ENCODE data around the gene APBA2. TPM values are rescaled to one million over a fixed set of nuclear protein-coding genes. Genes with fewer than 3 reads are reported as not detected.
"Not testable (repeated sequence)": the region's sequence is repeated elsewhere in the genome, so short reads cannot be mapped to it uniquely, and the experiment has no call there.

Gene APBA2
- total and polyA plus RNA-seq, 8 donors = 0.45 to 13.3 (median 2.0) TPM; not detected in 1

GRCh38 chr15:28889346-28889745 lies 3.6 kb downstream of the APBA2 start:
- H3K27ac ChIP-seq = no peak overlapping the region

GRCh38 chr15:28889871-28890270 lies 4.1 kb downstream of the APBA2 start:
- Histone ChIP-seq H3K4me1 (peaks cover 7 to 18% (median 15%) of the 10 kb centered on the region in 4 donors), H3K27me3 (peaks cover 0 to 41% (median 27%) of the 10 kb centered on the region in 3 donors)
- H3K27ac ChIP-seq; H3K4me3 ChIP-seq; DNase-seq; intact Hi-C loops (cut with DNase I; ENCODE audit: low total_unique reads); H3K9me3 ChIP-seq; H3K36me3 ChIP-seq: not testable (repeated sequence)
- 79 to 91% (median 88%) methylated on average over 6 of the region's 6 CpGs for WGBS, 5 donors

More at GRCh38 chr15:28889346-28889745, 3.6 kb downstream of the APBA2 start:
- Histone ChIP-seq H3K4me1 (peaks cover 7 to 18% (median 15%) of the 10 kb centered on the region in 4 donors), H3K4me3 (no peak overlapping the region), H3K9me3 (no peaks in the 10 kb centered on the region), H3K36me3 (no peaks in the 10 kb centered on the region), H3K27me3 (peaks cover 0 to 46% (median 29%) of the 10 kb centered on the region in 3 donors)
- WGBS, 5 donors = 86 to 96% (median 92%) methylated on average over 3 of the region's 3 CpGs
- no peak for DNase-seq
- intact Hi-C loops (cut with DNase I; ENCODE audit: low total_unique reads) = no loop called here
- no peak for TF ChIP-seq POLR2AphosphoS5 (IDR thresholded peaks at IDR 0.05)
- TF ChIP-seq EP300 (IDR thresholded peaks at IDR 0.05) = no peak
- no peak for TF ChIP-seq CTCF (IDR thresholded peaks at IDR 0.05)
- TF ChIP-seq POLR2A (IDR thresholded peaks at IDR 0.05) = no peak

- H3K9me3 ChIP-seq; H3K4me3 ChIP-seq; H3K27ac ChIP-seq; intact Hi-C loops (cut with DNase I; ENCODE audit: low total_unique reads); DNase-seq; H3K36me3 ChIP-seq: not testable (repeated sequence)
- Histone ChIP-seq H3K27me3 (peaks cover 0 to 37% (median 23%) of the 10 kb centered on the region in 3 donors), H3K4me1 (peaks cover 7 to 16% (median 14%) of the 10 kb centered on the region in 4 donors)
- WGBS, 5 donors = 70 to 80% (median 76%) methylated on average over 4 of the region's 4 CpGs
These were observed 4.5 kb downstream of the APBA2 start for GRCh38 chr15:28890291-28890690.

- no peak for DNase-seq
- Histone ChIP-seq H3K27ac (no peak overlapping the region), H3K36me3 (no peaks in the 10 kb centered on the region), H3K4me3 (no peak overlapping the region), H3K27me3 (peaks cover 0 to 31% (median 18%) of the 10 kb centered on the region in 3 donors), H3K9me3 (no peaks in the 10 kb centered on the region), H3K4me1 (peaks cover 7 to 11% (median 10%) of the 10 kb centered on the region in 4 donors)
- no peak for TF ChIP-seq POLR2AphosphoS5 (IDR thresholded peaks at IDR 0.05)
- TF ChIP-seq EP300 (IDR thresholded peaks at IDR 0.05) = no peak
- TF ChIP-seq POLR2A (IDR thresholded peaks at IDR 0.05) = no peak
- no peak for TF ChIP-seq CTCF (IDR thresholded peaks at IDR 0.05)
- WGBS, 5 donors = 79 to 84% (median 80%) methylated on average over 15 of the region's 15 CpGs
- intact Hi-C loops (cut with DNase I; ENCODE audit: low total_unique reads) = no loop called here
These were observed 5.1 kb downstream of the APBA2 start for GRCh38 chr15:28890711-28891495.

- TF ChIP-seq POLR2AphosphoS5 (IDR thresholded peaks at IDR 0.05) (no peak), EP300 (IDR thresholded peaks at IDR 0.05) (no peak), CTCF (IDR thresholded peaks at IDR 0.05) (no peak), POLR2A (IDR thresholded peaks at IDR 0.05) (no peak)
- peaks cover 0 to 24% (median 11%) of the 10 kb centered on the region in 3 donors for H3K27me3 ChIP-seq
- intact Hi-C loops (cut with DNase I; ENCODE audit: low total_unique reads) = no loop called here
- H3K36me3 ChIP-seq = no peaks in the 10 kb centered on the region
- no peak overlapping the region for H3K4me3 ChIP-seq
- no peak overlapping the region for H3K27ac ChIP-seq
- no peaks in the 10 kb centered on the region for H3K9me3 ChIP-seq
- 81 to 90% (median 86%) methylated on average over 6 of the region's 6 CpGs for WGBS, 5 donors
- H3K4me1 ChIP-seq = peaks cover 2 to 5% (median 4%) of the 10 kb centered on the region in 4 donors
- DNase-seq = no peak
These were observed 5.8 kb downstream of the APBA2 start for GRCh38 chr15:28891588-28891987.

Measured in stomach (tissue), 9 donors.